ENCODE data around the gene DNMT1.

GRCh38 chr19:10195199-10195519 is 406 bp upstream of the DNMT1 start:
- TF ChIP-seq CTCF (IDR thresholded peaks at IDR 0.05), result no peak
- TF ChIP-seq POLR2A (IDR thresholded peaks at IDR 0.05), result no peak

All from body of pancreas (tissue), 4 donors.